Central memory CD8-positive, alpha-beta T cell (primary cell): Measurements from ENCODE around the gene EPHA3.
"Not testable (repeated sequence)": the region's sequence is repeated elsewhere in the genome, so short reads cannot be mapped to it uniquely, and the experiment has no call there.

Source experiments
- ATAC-seq: fragments of 150-1000 bp; cut with Tn5 transposase; replicated peaks from 2 replicates; pipeline ENCODE4 v1.10.0; 2022; ENCODE audit warnings: mild to moderate bottlenecking, moderate FRiP score, moderate number of reproducible peaks; ENCODE audit not compliant: poor library complexity, severe bottlenecking; ENCODE audit errors: extremely low read depth
- DNase-seq, 2 donors: peaks; one replicate each; pipeline ENCODE4 v3.0.0; 2021; ENCODE audit warnings: low spot score in 2 of 2
- H3K27ac Mint-ChIP-seq: one replicate; pipeline ENCODE4 v1.8.0; 2022; ENCODE audit warnings: low read depth, mild to moderate bottlenecking, moderate library complexity, mixed read lengths
- H3K27me3 Mint-ChIP-seq: one replicate; pipeline ENCODE4 v1.8.0; 2022; ENCODE audit warnings: mixed read lengths
- H3K36me3 Mint-ChIP-seq: one replicate; pipeline ENCODE4 v1.8.0; 2022; ENCODE audit warnings: mild to moderate bottlenecking, moderate library complexity, mixed read lengths; ENCODE audit not compliant: insufficient read depth
- H3K4me1 Mint-ChIP-seq: one replicate; pipeline ENCODE4 v1.8.0; 2022; ENCODE audit warnings: mixed read lengths
- H3K4me3 Mint-ChIP-seq: one replicate; pipeline ENCODE4 v1.8.0; 2022; ENCODE audit warnings: mild to moderate bottlenecking, moderate library complexity, mixed read lengths
- H3K9me3 Mint-ChIP-seq: one replicate; pipeline ENCODE4 v1.8.0; 2022; ENCODE audit warnings: mixed read lengths

Gene EPHA3

DNA sequence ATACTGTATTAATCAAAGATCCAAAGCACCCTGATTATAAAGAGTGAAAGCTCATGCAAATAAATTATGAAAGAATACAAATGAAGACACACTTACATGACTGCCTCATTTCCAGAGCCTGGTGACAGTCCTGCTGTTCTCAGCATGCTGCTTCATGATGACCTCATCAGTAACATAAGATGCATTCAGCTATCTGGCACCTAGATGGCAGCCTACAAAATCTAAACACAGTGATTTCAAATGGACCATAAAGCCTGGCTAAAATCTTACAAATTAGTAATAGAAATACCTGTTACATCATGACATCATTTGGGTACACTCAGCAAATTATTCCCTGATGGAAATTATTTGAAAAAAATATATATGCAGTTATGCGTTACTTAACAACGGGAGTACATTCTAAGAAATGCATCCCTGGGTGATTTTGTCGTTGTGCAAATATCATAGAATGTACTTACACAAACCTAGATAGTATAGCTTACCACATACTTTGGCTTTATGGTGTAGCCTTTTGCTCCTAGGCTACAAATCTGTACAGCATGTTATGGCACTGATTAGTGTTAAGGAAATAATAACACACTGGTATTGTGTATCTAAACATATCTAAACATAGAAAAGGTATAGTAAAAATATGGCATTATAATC is 207.2 kb downstream of the EPHA3 start:
- Mint-ChIP-seq H3K4me3 (no peak overlapping the region), H3K27ac (no peak overlapping the region), H3K9me3 (peaks cover 6% of the 10 kb centered on the region), H3K36me3 (peaks cover 2% of the 10 kb centered on the region), H3K4me1 (no peaks in the 10 kb centered on the region), H3K27me3 (no peaks in the 10 kb centered on the region)
- DNase-seq (no peak), ATAC-seq (no peak)

DNA sequence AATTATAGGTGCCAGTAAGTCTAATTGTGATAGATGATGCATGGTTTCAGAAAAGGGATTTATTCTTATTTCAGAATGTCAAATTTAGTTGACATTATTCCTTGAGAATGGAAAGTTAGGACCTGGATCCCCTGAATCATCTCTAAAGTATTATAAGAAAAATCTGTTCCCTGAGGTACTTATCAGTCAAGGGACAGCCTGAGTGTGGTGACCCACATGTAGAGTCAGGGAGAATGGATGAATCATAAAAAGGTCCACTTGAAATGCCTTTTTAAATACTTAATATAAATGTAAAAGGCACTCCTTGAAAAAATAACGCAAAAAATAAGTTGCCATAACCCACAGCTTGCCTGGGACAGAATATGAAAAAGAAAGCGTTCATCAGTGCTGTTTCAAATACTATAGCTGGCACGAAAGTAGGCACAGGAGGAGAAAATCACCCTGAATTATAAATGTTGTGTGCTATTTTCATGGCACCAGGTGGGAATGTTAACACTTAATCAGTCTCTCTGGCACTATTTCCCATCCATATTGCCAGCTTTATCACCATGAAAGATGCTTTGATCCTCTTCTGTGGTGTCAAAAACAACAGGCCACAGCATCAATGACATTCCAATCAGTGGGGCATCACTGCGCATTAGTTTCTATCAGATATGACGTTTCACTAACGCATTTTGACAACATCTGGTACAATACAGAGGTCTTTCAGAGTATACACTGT is 208.5 kb downstream of the EPHA3 start:
- no peaks in the 10 kb centered on the region for H3K4me1 Mint-ChIP-seq
- peaks cover 2% of the 10 kb centered on the region for H3K36me3 Mint-ChIP-seq
- no peak overlapping the region for H3K4me3 Mint-ChIP-seq
- DNase-seq, result no peak
- H3K9me3 Mint-ChIP-seq, result peaks cover 6% of the 10 kb centered on the region
- H3K27ac Mint-ChIP-seq, result no peak overlapping the region
- no peaks in the 10 kb centered on the region for H3K27me3 Mint-ChIP-seq
- ATAC-seq, result no peak

DNA sequence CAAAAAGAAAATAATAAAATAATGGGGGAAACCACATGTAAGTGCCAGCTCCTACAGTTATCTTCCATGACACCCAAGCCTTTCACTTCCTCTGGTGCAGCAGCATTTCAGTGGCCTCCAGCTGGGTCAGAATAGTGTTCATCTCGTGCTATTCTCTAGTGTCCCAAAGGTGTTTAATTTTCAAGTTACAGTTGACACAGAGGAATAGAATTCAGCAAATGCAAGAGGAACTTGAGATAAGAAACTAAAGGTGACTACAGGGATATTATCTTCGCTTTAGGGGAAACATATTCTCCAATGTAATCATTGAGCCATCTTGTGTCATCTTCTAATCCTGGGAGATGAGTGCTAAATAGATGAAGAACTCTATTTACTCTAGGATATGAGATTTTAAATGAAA is 212.8 kb downstream of the EPHA3 start:
- H3K36me3 Mint-ChIP-seq, result no peaks in the 10 kb centered on the region
- H3K4me3 Mint-ChIP-seq, result no peak overlapping the region
- H3K9me3 Mint-ChIP-seq, result peaks cover 15% of the 10 kb centered on the region
- H3K27me3 Mint-ChIP-seq, result no peaks in the 10 kb centered on the region
- ATAC-seq (no peak), DNase-seq (no peak)
- no peak overlapping the region for H3K27ac Mint-ChIP-seq
- no peaks in the 10 kb centered on the region for H3K4me1 Mint-ChIP-seq

DNA sequence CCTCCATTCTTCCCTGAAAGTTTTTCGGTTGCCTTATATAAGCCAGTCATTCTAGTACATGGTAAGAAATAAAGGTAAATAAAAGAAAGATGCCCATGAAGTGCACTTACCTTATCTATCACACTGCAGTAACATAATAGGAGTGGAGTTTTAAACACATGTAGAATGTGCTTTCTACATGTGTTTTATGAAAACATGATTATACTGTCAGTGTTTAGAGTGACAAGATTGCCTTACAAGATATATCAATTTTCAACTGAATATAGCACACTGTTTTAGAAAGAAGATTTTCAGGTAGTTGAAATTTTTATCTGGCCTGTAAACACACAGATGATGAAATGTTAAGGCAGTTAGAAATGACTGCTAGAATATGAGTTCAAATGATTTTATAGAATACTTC is 219.6 kb downstream of the EPHA3 start:
- Mint-ChIP-seq H3K9me3 (peaks cover 18% of the 10 kb centered on the region), H3K4me1 (no peaks in the 10 kb centered on the region), H3K4me3 (no peak overlapping the region), H3K27me3 (no peaks in the 10 kb centered on the region), H3K36me3 (no peaks in the 10 kb centered on the region), H3K27ac (no peak overlapping the region)
- no peak for DNase-seq
- no peak for ATAC-seq

DNA sequence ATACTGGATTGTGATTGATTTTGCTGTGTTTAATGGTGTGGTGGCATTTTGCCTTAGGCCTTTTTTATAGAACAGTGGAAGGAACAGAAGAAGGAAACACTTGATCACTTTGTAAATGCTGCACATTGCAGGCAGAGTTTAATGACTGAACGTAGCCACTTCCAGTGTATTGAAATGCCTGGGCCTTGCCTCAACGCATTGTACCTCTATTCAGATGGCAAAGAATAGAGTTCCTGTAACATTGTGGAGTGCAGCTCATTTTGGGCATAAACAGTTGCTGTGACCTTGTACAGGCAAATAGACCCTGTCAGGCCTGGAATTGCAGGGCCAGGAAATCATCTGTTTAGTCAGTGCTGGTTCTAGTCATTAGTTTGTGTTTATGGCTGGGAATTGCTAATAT is 225.0 kb downstream of the EPHA3 start:
- Mint-ChIP-seq H3K4me3 (no peak overlapping the region), H3K27ac (no peak overlapping the region), H3K4me1 (no peaks in the 10 kb centered on the region), H3K9me3 (peaks cover 13% of the 10 kb centered on the region), H3K27me3 (no peaks in the 10 kb centered on the region), H3K36me3 (no peaks in the 10 kb centered on the region)
- ATAC-seq, result no peak
- DNase-seq, result no peak

DNA sequence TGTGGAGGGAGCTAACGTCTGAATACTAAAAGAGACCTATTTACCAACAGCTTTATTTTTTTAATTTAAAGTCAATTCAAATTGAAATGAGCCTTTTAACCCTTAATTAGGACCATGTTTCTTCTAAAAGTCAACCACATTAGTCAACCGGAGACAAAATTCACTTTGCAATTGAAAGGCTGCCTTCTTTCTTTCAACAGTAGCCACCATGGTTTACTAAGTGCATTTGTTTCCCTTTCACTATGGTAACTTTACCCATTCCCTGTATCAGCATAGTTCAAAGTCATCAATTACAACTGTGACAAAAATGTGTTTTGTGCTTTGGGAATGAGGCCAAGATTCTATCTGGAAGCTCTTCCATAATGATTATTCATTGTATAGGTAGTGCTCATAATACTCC is 225.4 kb downstream of the EPHA3 start:
- H3K27ac Mint-ChIP-seq, result no peak overlapping the region
- no peak overlapping the region for H3K4me3 Mint-ChIP-seq
- H3K9me3 Mint-ChIP-seq, result peaks cover 13% of the 10 kb centered on the region
- H3K27me3 Mint-ChIP-seq, result no peaks in the 10 kb centered on the region
- H3K4me1 Mint-ChIP-seq, result no peaks in the 10 kb centered on the region
- DNase-seq (no peak), ATAC-seq (no peak)
- no peaks in the 10 kb centered on the region for H3K36me3 Mint-ChIP-seq

DNA sequence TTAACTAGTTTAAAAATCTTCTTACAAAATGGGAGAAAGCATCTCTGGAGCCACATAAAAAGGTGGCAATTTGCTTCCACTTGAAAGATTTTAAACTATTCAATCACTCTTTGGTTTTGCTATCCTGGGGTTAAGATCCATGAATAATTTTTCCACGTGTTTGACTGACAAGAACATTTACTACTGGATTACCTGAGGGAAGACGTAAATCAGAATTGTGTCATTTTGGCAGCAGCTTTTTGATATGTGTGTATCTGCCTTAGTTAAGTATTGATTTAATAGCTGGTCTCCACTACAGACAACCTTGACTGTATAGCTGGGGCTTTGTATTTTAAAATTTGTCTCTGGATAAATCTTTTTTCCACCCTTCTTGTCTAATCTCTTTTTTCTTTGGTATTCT is 228.3 kb downstream of the EPHA3 start:
- H3K27ac Mint-ChIP-seq, result no peak overlapping the region
- H3K4me3 Mint-ChIP-seq, result no peak overlapping the region
- ATAC-seq, result no peak
- H3K9me3 Mint-ChIP-seq, result peaks cover 6% of the 10 kb centered on the region
- no peak for DNase-seq
- no peaks in the 10 kb centered on the region for H3K27me3 Mint-ChIP-seq
- H3K36me3 Mint-ChIP-seq, result peaks cover 1% of the 10 kb centered on the region
- no peaks in the 10 kb centered on the region for H3K4me1 Mint-ChIP-seq

DNA sequence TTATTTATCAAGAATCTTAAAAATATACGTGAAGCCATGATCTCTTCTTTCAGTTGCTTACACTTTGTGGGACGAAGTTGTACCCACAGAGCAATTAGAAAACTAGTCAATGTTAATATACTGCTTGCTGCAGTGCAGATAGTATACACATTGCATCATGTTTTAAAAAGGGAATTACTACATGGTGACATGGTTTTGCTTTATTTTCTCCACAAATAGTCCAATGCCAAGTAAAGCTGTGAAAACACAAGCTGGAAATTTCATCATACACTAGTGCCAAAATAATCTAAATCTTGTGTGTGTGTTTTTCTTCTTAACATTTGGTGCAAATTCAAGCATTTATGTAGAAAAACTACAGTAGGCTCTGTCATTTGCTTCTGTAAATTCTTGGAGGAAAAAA is 233.0 kb downstream of the EPHA3 start:
- H3K4me3 Mint-ChIP-seq, result no peak overlapping the region
- H3K4me1 Mint-ChIP-seq, result no peaks in the 10 kb centered on the region
- peaks cover 1% of the 10 kb centered on the region for H3K36me3 Mint-ChIP-seq
- ATAC-seq (no peak), DNase-seq (no peak)
- H3K27ac Mint-ChIP-seq, result no peak overlapping the region
- peaks cover 13% of the 10 kb centered on the region for H3K9me3 Mint-ChIP-seq
- no peaks in the 10 kb centered on the region for H3K27me3 Mint-ChIP-seq

DNA sequence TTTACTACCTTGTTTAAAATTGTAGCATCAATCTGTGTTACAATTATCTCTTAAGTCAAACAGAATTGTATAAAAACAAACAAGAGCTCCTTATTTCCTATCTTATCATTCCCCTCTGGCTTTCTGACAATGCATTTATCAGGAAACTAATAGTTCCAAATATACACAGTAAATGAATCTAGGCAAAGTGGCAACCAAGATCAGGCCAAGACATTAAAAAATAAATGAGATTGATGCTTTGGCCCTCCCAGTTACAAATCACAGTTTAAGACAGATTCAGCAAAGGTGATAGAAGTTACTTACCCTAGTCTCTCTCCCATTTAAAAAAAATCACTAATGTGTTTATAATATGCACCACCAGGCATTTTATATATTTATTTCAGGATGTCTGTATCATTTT is 236.7 kb downstream of the EPHA3 start:
- peaks cover 1% of the 10 kb centered on the region for H3K36me3 Mint-ChIP-seq
- peaks cover 7% of the 10 kb centered on the region for H3K9me3 Mint-ChIP-seq
- no peak overlapping the region for H3K27ac Mint-ChIP-seq
- H3K27me3 Mint-ChIP-seq, result no peaks in the 10 kb centered on the region
- no peaks in the 10 kb centered on the region for H3K4me1 Mint-ChIP-seq
- no peak for DNase-seq
- no peak overlapping the region for H3K4me3 Mint-ChIP-seq
- ATAC-seq, result no peak

DNA sequence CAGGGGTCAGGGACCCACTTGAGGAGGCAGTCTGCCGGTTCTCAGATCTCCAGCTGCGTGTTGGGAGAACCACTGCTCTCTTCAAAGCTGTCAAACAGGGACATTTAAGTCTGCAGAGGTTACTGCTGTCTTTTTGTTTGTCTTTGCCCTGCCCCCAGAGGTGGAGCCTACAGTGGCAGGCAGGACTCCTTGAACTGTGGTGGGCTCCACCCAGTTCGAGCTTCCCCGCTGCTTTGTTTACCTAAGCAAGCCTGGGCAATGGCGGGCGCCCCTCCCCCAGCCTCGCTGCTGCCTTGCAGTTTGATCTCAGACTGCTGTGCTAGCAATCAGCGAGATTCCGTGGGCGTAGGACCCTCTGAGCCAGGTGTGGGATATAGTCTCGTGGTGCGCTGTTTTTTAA is 243.5 kb downstream of the EPHA3 start:
- not testable (repeated sequence) for H3K4me3 Mint-ChIP-seq, H3K4me1 Mint-ChIP-seq, DNase-seq, H3K27ac Mint-ChIP-seq, ATAC-seq, H3K27me3 Mint-ChIP-seq, H3K9me3 Mint-ChIP-seq, H3K36me3 Mint-ChIP-seq

DNA sequence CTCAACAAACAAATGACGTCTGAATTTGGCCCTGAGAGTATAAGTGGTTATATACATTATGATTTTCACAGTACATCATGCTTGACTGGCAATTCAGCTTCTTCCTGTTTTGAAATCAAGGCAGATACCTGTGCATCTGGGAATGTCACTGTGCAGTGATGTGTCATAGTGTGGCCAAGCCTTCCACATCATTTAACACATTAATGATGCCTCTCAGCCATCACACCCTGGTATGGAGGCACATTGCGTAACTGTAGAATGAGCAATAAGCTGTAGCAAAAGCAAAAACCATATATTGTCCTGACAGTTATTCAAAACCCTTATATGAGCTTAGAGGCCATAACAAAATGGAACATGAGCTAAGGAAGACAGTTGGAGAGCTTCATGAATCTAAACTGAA is 246.0 kb downstream of the EPHA3 start:
- no peaks in the 10 kb centered on the region for H3K27me3 Mint-ChIP-seq
- DNase-seq, result no peak
- no peak overlapping the region for H3K27ac Mint-ChIP-seq
- peaks cover 6% of the 10 kb centered on the region for H3K9me3 Mint-ChIP-seq
- no peak for ATAC-seq
- no peak overlapping the region for H3K4me3 Mint-ChIP-seq
- no peaks in the 10 kb centered on the region for H3K36me3 Mint-ChIP-seq
- H3K4me1 Mint-ChIP-seq, result no peaks in the 10 kb centered on the region

DNA sequence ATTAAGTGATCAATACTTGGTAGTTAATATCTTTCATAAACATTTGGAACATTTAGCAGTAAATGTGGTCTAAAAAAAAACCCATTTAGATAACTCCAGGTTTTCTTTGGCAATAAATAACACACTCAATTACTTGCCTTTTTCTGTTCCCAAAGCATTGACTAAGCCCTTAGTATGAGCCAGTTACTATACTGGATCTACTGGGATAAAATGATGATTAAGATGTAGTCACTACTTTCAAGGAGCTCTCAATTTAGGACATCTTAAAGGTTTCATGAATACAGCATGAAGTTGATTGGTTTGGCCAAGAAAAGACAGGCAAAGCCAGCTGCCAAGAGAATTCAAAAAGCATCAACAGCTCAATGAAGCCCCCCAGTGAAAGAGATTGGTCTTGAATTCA is 250.9 kb downstream of the EPHA3 start:
- DNase-seq (no peak), ATAC-seq (no peak)
- H3K27me3 Mint-ChIP-seq, result no peaks in the 10 kb centered on the region
- no peak overlapping the region for H3K4me3 Mint-ChIP-seq
- peaks cover 16% of the 10 kb centered on the region for H3K9me3 Mint-ChIP-seq
- H3K4me1 Mint-ChIP-seq, result no peaks in the 10 kb centered on the region
- no peaks in the 10 kb centered on the region for H3K36me3 Mint-ChIP-seq
- H3K27ac Mint-ChIP-seq, result no peak overlapping the region

DNA sequence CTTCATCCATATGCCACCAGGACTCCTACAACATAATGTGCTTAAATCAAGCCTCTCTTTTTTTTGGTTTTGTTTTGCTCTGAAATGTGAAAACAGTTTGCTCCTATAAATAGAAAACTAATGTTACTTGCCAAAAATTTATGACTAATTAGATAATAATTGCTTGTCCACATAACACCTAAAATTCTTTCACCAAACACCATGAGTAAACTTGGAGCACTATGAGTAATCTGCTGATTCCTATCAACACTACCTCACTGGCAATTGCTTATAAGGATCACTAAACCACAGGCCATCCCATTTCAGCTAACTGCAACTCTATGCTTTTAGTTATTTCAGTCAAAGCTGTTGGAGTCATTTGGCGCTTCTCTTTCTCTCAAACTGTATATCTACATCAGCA is 252.7 kb downstream of the EPHA3 start:
- H3K27me3 Mint-ChIP-seq, result no peaks in the 10 kb centered on the region
- H3K4me1 Mint-ChIP-seq, result no peaks in the 10 kb centered on the region
- H3K9me3 Mint-ChIP-seq, result peaks cover 16% of the 10 kb centered on the region
- no peak for DNase-seq
- H3K36me3 Mint-ChIP-seq, result no peaks in the 10 kb centered on the region
- no peak overlapping the region for H3K27ac Mint-ChIP-seq
- no peak overlapping the region for H3K4me3 Mint-ChIP-seq
- no peak for ATAC-seq
